CD8-positive, alpha-beta memory T cell (primary cell): ENCODE measurements around the gene HDAC9. TPM values are rescaled to one million over a fixed set of nuclear protein-coding genes. Genes with fewer than 3 reads are reported as not detected.
"Not testable (repeated sequence)": the region's sequence is repeated elsewhere in the genome, so short reads cannot be mapped to it uniquely, and the experiment has no call there.

Source experiments
- CTCF ChIA-PET: fragments of 350-600 bp; sonication (Branson Sonifier 250); formaldehyde crosslinking; loops from one replicate; lab custom pipeline; 2021; ENCODE audit warnings: antibody characterized with exemption; lab: Charles Lee
- POLR2A ChIA-PET: fragments of 350-600 bp; sonication (Branson Sonifier 250); formaldehyde crosslinking; loops from one replicate; lab custom pipeline; 2021; ENCODE audit warnings: antibody characterized with exemption; lab: Charles Lee
- DNase-seq, 5 donors: peaks; one replicate each; pipeline versions ENCODE4 v3.0.0 to v3.0.0-alpha.2; 2020 to 2022; ENCODE audit warnings: mixed read lengths in 1 of 5
- H3K27ac ChIP-seq: one replicate; pipeline ENCODE4 v1.7.0; 2013; ENCODE audit warnings: low read depth, mild to moderate bottlenecking, low read length, moderate library complexity
- H3K27me3 ChIP-seq: 2 replicates; pipeline ENCODE4 v1.7.0; 2013; ENCODE audit warnings: low read length, mild to moderate bottlenecking; ENCODE audit not compliant: insufficient read depth, poor library complexity, severe bottlenecking
- H3K36me3 ChIP-seq: 2 replicates; pipeline ENCODE4 v1.7.0; 2013; ENCODE audit warnings: mild to moderate bottlenecking, low read length, moderate library complexity; ENCODE audit not compliant: insufficient read depth
- H3K4me1 ChIP-seq: 2 replicates; pipeline ENCODE4 v1.7.0; 2013; ENCODE audit warnings: mild to moderate bottlenecking, low read length, moderate library complexity; ENCODE audit not compliant: insufficient read depth
- H3K4me3 ChIP-seq: 2 replicates; pipeline ENCODE4 v1.7.0; 2013; ENCODE audit warnings: mild to moderate bottlenecking, low read length
- H3K9me3 ChIP-seq: 2 replicates; pipeline ENCODE4 v1.7.0; 2013; ENCODE audit warnings: mild to moderate bottlenecking, low read length
- H3K27ac Mint-ChIP-seq, 8 donors: one replicate each; pipeline ENCODE4 v1.8.0; 2020 to 2021; ENCODE audit warnings: mixed read lengths in 8 of 8, mild to moderate bottlenecking in 6 of 8, inconsistent platforms in 3 of 8, moderate library complexity in 3 of 8
- H3K27me3 Mint-ChIP-seq, 2 donors: one replicate each; pipeline ENCODE4 v1.8.0; 2020 to 2021; ENCODE audit warnings: mixed read lengths in 2 of 2, mild to moderate bottlenecking in 1 of 2, moderate library complexity in 1 of 2
- H3K36me3 Mint-ChIP-seq, 3 donors: one replicate each; pipeline ENCODE4 v1.8.0; 2020 to 2021; ENCODE audit warnings: mixed read lengths in 3 of 3, inconsistent platforms in 1 of 3, mild to moderate bottlenecking in 1 of 3
- H3K4me1 Mint-ChIP-seq, 3 donors: one replicate each; pipeline ENCODE4 v1.8.0; 2020 to 2021; ENCODE audit warnings: mixed read lengths in 3 of 3, inconsistent platforms in 1 of 3, mild to moderate bottlenecking in 1 of 3
- H3K4me3 Mint-ChIP-seq, 7 donors: one replicate each; pipeline ENCODE4 v1.8.0; 2020 to 2021; ENCODE audit warnings: mixed read lengths in 7 of 7, mild to moderate bottlenecking in 6 of 7, moderate library complexity in 4 of 7, inconsistent platforms in 2 of 7
- H3K9me3 Mint-ChIP-seq, 5 donors: one replicate each; pipeline ENCODE4 v1.8.0; 2020 to 2022; ENCODE audit warnings: mixed read lengths in 5 of 5, mild to moderate bottlenecking in 3 of 5, moderate library complexity in 2 of 5, inconsistent platforms in 1 of 5
- polyA plus RNA-seq: library from polyadenylated mRNA; unstranded; fragments of 300-500 nt; fragmentation: Illumina TruSeq; gene quantifications from one replicate; pipeline ENCODE4 v1.2.3, GENCODE V29; 2021
- total RNA-seq, 2 experiments: library from RNA; stranded (reverse); gene quantifications; one replicate each; pipeline ENCODE4 v1.2.3, GENCODE V29; 2021

The HDAC9 gene
- total and polyA plus RNA-seq, 3 experiments from 2014 or later = 2.5 to 5.0 (median 3.2) TPM

- Histone ChIP-seq H3K36me3 (no peaks in the 10 kb centered on the region), H3K4me3 (no peak overlapping the region), H3K4me1 (no peaks in the 10 kb centered on the region), H3K27ac (no peak overlapping the region), H3K27me3 (no peaks in the 10 kb centered on the region), H3K9me3 (no peaks in the 10 kb centered on the region)
- H3K4me3 Mint-ChIP-seq = no peak overlapping the region
- H3K36me3 Mint-ChIP-seq = no peaks in the 10 kb centered on the region
- ChIA-PET POLR2A (no interaction called here), CTCF (no interaction called here)
- peaks cover 0 to 22% (median 3%) of the 10 kb centered on the region in 5 donors for H3K9me3 Mint-ChIP-seq
- H3K27ac Mint-ChIP-seq = no peak overlapping the region
- H3K4me1 Mint-ChIP-seq = no peaks in the 10 kb centered on the region
- H3K27me3 Mint-ChIP-seq = no peaks in the 10 kb centered on the region
- no peak for DNase-seq
Observed at GRCh38 chr7:18965657-18966056, 470.1 kb downstream of the HDAC9 start.

- H3K4me3 ChIP-seq, H3K4me1 Mint-ChIP-seq, CTCF ChIA-PET, POLR2A ChIA-PET, H3K27me3 ChIP-seq, H3K27ac Mint-ChIP-seq, H3K36me3 Mint-ChIP-seq, H3K9me3 ChIP-seq, H3K36me3 ChIP-seq, H3K4me1 ChIP-seq, H3K27ac ChIP-seq, DNase-seq, H3K4me3 Mint-ChIP-seq, H3K27me3 Mint-ChIP-seq: not testable (repeated sequence)
- H3K9me3 Mint-ChIP-seq = peaks cover 0 to 17% (median 5%) of the 10 kb centered on the region in 5 donors
Observed at GRCh38 chr7:18967755-18968154, 472.2 kb downstream of the HDAC9 start.

- no peak overlapping the region for H3K4me3 ChIP-seq
- H3K4me3 Mint-ChIP-seq = no peak overlapping the region
- H3K36me3 Mint-ChIP-seq = peaks cover 0 to 5% (median 0%) of the 10 kb centered on the region in 3 donors
- no peaks in the 10 kb centered on the region for H3K36me3 ChIP-seq
- H3K27ac ChIP-seq = no peak overlapping the region
- no peaks in the 10 kb centered on the region for H3K4me1 Mint-ChIP-seq
- DNase-seq = no peak
- ChIA-PET POLR2A (no interaction called here), CTCF (no interaction called here)
- H3K9me3 Mint-ChIP-seq = peaks cover 0 to 12% (median 6%) of the 10 kb centered on the region in 5 donors
- no peak overlapping the region for H3K27ac Mint-ChIP-seq
- no peaks in the 10 kb centered on the region for H3K9me3 ChIP-seq
- H3K4me1 ChIP-seq = no peaks in the 10 kb centered on the region
- H3K27me3 Mint-ChIP-seq = no peaks in the 10 kb centered on the region
- H3K27me3 ChIP-seq = no peaks in the 10 kb centered on the region
Observed at GRCh38 chr7:18971839-18972238, 476.3 kb downstream of the HDAC9 start.

- Histone ChIP-seq H3K27me3 (no peaks in the 10 kb centered on the region), H3K4me1 (no peaks in the 10 kb centered on the region), H3K4me3 (no peak overlapping the region), H3K36me3 (no peaks in the 10 kb centered on the region), H3K9me3 (no peaks in the 10 kb centered on the region), H3K27ac (no peak overlapping the region)
- ChIA-PET CTCF (no interaction called here), POLR2A (no interaction called here)
- H3K27me3 Mint-ChIP-seq = no peaks in the 10 kb centered on the region
- peaks cover 0 to 11% (median 3%) of the 10 kb centered on the region in 5 donors for H3K9me3 Mint-ChIP-seq
- H3K36me3 Mint-ChIP-seq = peaks cover 0 to 5% (median 0%) of the 10 kb centered on the region in 3 donors
- no peak overlapping the region for H3K27ac Mint-ChIP-seq
- H3K4me3 Mint-ChIP-seq = no peak overlapping the region
- H3K4me1 Mint-ChIP-seq = no peaks in the 10 kb centered on the region
- no peak for DNase-seq
Observed at GRCh38 chr7:18974803-18975202, 479.3 kb downstream of the HDAC9 start.

GRCh38 chr7:18975276-18975675 lies 479.7 kb downstream of the HDAC9 start:
- ChIA-PET POLR2A (no interaction called here), CTCF (no interaction called here)
- H3K4me1 ChIP-seq = no peaks in the 10 kb centered on the region
- H3K4me1 Mint-ChIP-seq = no peaks in the 10 kb centered on the region
- peaks cover 0 to 11% (median 3%) of the 10 kb centered on the region in 5 donors for H3K9me3 Mint-ChIP-seq
- H3K4me3 ChIP-seq = no peak overlapping the region
- peaks cover 0 to 5% (median 0%) of the 10 kb centered on the region in 3 donors for H3K36me3 Mint-ChIP-seq
- no peaks in the 10 kb centered on the region for H3K36me3 ChIP-seq
- no peak overlapping the region for H3K4me3 Mint-ChIP-seq
- H3K9me3 ChIP-seq = no peaks in the 10 kb centered on the region
- no peak overlapping the region for H3K27ac ChIP-seq
- DNase-seq = no peak
- H3K27me3 Mint-ChIP-seq = no peaks in the 10 kb centered on the region
- no peak overlapping the region for H3K27ac Mint-ChIP-seq
- H3K27me3 ChIP-seq = no peaks in the 10 kb centered on the region

GRCh38 chr7:18975689-18976280 lies 480.2 kb downstream of the HDAC9 start:
- Mint-ChIP-seq H3K9me3 (peaks cover 0 to 11% (median 3%) of the 10 kb centered on the region in 5 donors), H3K4me3 (no peak overlapping the region), H3K36me3 (peaks cover 0 to 5% (median 0%) of the 10 kb centered on the region in 3 donors), H3K27me3 (no peaks in the 10 kb centered on the region), H3K27ac (no peak overlapping the region), H3K4me1 (no peaks in the 10 kb centered on the region)
- no peaks in the 10 kb centered on the region for H3K36me3 ChIP-seq
- no peaks in the 10 kb centered on the region for H3K4me1 ChIP-seq
- H3K27me3 ChIP-seq = no peaks in the 10 kb centered on the region
- H3K4me3 ChIP-seq = no peak overlapping the region
- ChIA-PET POLR2A (no interaction called here), CTCF (no interaction called here)
- no peaks in the 10 kb centered on the region for H3K9me3 ChIP-seq
- no peak for DNase-seq
- no peak overlapping the region for H3K27ac ChIP-seq

- Histone ChIP-seq H3K4me1 (no peaks in the 10 kb centered on the region), H3K4me3 (no peak overlapping the region), H3K27ac (no peak overlapping the region), H3K36me3 (no peaks in the 10 kb centered on the region), H3K27me3 (no peaks in the 10 kb centered on the region), H3K9me3 (no peaks in the 10 kb centered on the region)
- Mint-ChIP-seq H3K4me3 (no peak overlapping the region), H3K9me3 (peaks cover 0 to 11% (median 4%) of the 10 kb centered on the region in 5 donors), H3K27ac (no peak overlapping the region), H3K36me3 (peaks cover 0 to 5% (median 0%) of the 10 kb centered on the region in 3 donors), H3K4me1 (no peaks in the 10 kb centered on the region), H3K27me3 (no peaks in the 10 kb centered on the region)
- CTCF ChIA-PET = no interaction called here
- POLR2A ChIA-PET = no interaction called here
- DNase-seq = no peak
Observed at GRCh38 chr7:18976715-18977471, 481.3 kb downstream of the HDAC9 start.

- peaks cover 0 to 8% (median 5%) of the 10 kb centered on the region in 5 donors for H3K9me3 Mint-ChIP-seq
- H3K4me3 ChIP-seq = no peak overlapping the region
Observed at GRCh38 chr7:18978108-18978495, 482.6 kb downstream of the HDAC9 start.

More at GRCh38 chr7:18978108-18978495, 482.6 kb downstream of the HDAC9 start:
- ChIA-PET CTCF (no interaction called here), POLR2A (no interaction called here)
- Mint-ChIP-seq H3K4me3 (no peak overlapping the region), H3K4me1 (no peaks in the 10 kb centered on the region), H3K36me3 (peaks cover 0 to 5% (median 0%) of the 10 kb centered on the region in 3 donors), H3K27ac (no peak overlapping the region), H3K27me3 (no peaks in the 10 kb centered on the region)
- DNase-seq = no peak
- Histone ChIP-seq H3K36me3 (no peaks in the 10 kb centered on the region), H3K9me3 (no peaks in the 10 kb centered on the region), H3K27ac (no peak overlapping the region), H3K27me3 (no peaks in the 10 kb centered on the region), H3K4me1 (no peaks in the 10 kb centered on the region)
